Gastroesophageal sphincter (tissue), 3 donors: ENCODE results near the gene ADGRG6.

Experiments used
- CTCF ChIP-seq, 4 experiments: fragments of 200-600 bp in 2 of 4; fragments of 450-650 bp in 2 of 4; sonication (generic) in 1 of 4; IDR thresholded peaks; one replicate each; pipeline ENCODE4 v1.5.1; 2017 to 2019; ENCODE audit warnings: antibody characterized with exemption in 4 of 4, mild to moderate bottlenecking in 2 of 4, moderate library complexity in 2 of 4
- EP300 ChIP-seq: sonication (generic); formaldehyde crosslinking; IDR thresholded peaks from one replicate; pipeline ENCODE4 v1.6.1; 2017; ENCODE audit warnings: antibody characterized with exemption, mild to moderate bottlenecking
- POLR2A ChIP-seq, 2 donors: fragments of 450-650 bp; IDR thresholded peaks; one replicate each; pipeline ENCODE4 v1.6.1; 2017; ENCODE audit warnings: antibody characterized with exemption in 2 of 2, mild to moderate bottlenecking in 2 of 2, moderate library complexity in 1 of 2
- POLR2AphosphoS5 ChIP-seq: sonication (generic); formaldehyde crosslinking; IDR thresholded peaks from one replicate; pipeline ENCODE4 v1.6.1; 2017; ENCODE audit warnings: antibody characterized with exemption

GRCh38 chr6:142361345-142361744, 59.5 kb downstream of the ADGRG6 start:
- no peak for TF ChIP-seq CTCF (IDR thresholded peaks at IDR 0.05)
- TF ChIP-seq POLR2AphosphoS5 = no peak
- no peak for TF ChIP-seq POLR2A (IDR thresholded peaks at IDR 0.05)
- no peak for TF ChIP-seq EP300
